GM18505 (cell line): ENCODE results near the gene RASA2.
"Not testable (repeated sequence)": the region's sequence is repeated elsewhere in the genome, so short reads cannot be mapped to it uniquely, and the experiment has no call there.

ENCODE experiments used
- ATAC-seq: cut with Tn5 transposase; IDR thresholded peaks from one replicate; pipeline ENCODE4 v1.9.1; 2021; ENCODE audit not compliant: unreplicated experiment
- POLR2A ChIP-seq: IDR thresholded peaks from 4 replicates; pipeline ENCODE4 v1.6.1; 2011; ENCODE audit warnings: borderline replicate concordance; ENCODE audit not compliant: insufficient read depth, insufficient read length; ENCODE audit errors: extremely low read depth

The RASA2 gene

GRCh38 chr3:141523615-141524375 lies 37.0 kb downstream of the RASA2 start:
- ATAC-seq = no peak
- no peak for TF ChIP-seq POLR2A

GRCh38 chr3:141524988-141525387 lies 38.2 kb downstream of the RASA2 start:
- ATAC-seq = no peak
- no peak for TF ChIP-seq POLR2A

GRCh38 chr3:141525814-141526213 lies 39.0 kb downstream of the RASA2 start:
- TF ChIP-seq POLR2A = no peak
- ATAC-seq = no peak

GRCh38 chr3:141526709-141527108 lies 39.9 kb downstream of the RASA2 start:
- ATAC-seq = no peak
- no peak for TF ChIP-seq POLR2A

- no peak for TF ChIP-seq POLR2A
- ATAC-seq = no peak
Observed at GRCh38 chr3:141528800-141529199, 42.0 kb downstream of the RASA2 start.

- ATAC-seq = no peak
- no peak for TF ChIP-seq POLR2A
Observed at GRCh38 chr3:141529256-141529655, 42.4 kb downstream of the RASA2 start.

GRCh38 chr3:141529717-141530414 lies 43.0 kb downstream of the RASA2 start:
- no peak for TF ChIP-seq POLR2A
- ATAC-seq = no peak

GRCh38 chr3:141530415-141530768 lies 43.6 kb downstream of the RASA2 start:
- ATAC-seq = no peak

GRCh38 chr3:141532609-141533008 lies 45.8 kb downstream of the RASA2 start:
- ATAC-seq = no peak
- no peak for TF ChIP-seq POLR2A

More at GRCh38 chr3:141530415-141530768, 43.6 kb downstream of the RASA2 start:
- TF ChIP-seq POLR2A = no peak

- ATAC-seq = not testable (repeated sequence)
Observed at GRCh38 chr3:141536017-141536416, 49.2 kb downstream of the RASA2 start.

GRCh38 chr3:141537856-141538255 lies 51.0 kb downstream of the RASA2 start:
- no peak for TF ChIP-seq POLR2A
- no peak for ATAC-seq

GRCh38 chr3:141538568-141539240 lies 51.9 kb downstream of the RASA2 start:
- TF ChIP-seq POLR2A = no peak
- no peak for ATAC-seq

GRCh38 chr3:141539431-141540187 lies 52.8 kb downstream of the RASA2 start:
- no peak for TF ChIP-seq POLR2A
- ATAC-seq = no peak
